Measurements from ENCODE around the gene AKAP13.
A peak's percentile ranks its signal among the peaks of the same experiment; 100 is the strongest.

Gene AKAP13

DNA sequence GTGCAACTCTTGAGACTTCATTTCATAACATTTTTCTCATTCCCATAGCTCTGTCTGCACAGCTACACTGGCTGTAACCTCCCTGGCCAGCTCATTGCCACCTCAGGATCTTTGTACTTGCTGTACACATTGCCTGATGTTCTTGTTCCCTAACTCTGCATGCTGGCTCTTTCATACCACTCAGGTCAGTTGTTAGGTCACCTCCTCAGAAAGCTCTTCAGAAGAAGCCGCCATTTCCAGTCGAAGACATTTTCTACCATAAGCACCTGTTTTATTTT, 176.2 kb downstream of the AKAP13 start:
- no peaks in the 10 kb centered on the region; the same call in 1 of the 2 replicates for H3K36me3 ChIP-seq (ENCODE audit: control insufficient read depth, insufficient read depth, low read length)
- no peak overlapping the region for H3K9ac ChIP-seq (ENCODE audit: low read depth, low read length)
- H3K4me3 ChIP-seq (ENCODE audit: low read depth, low read length), result no peak overlapping the region
- peaks cover 9% of the 10 kb centered on the region; the same call in 1 of the 2 replicates for H3K4me1 ChIP-seq (ENCODE audit: control insufficient read depth, insufficient read depth, low read length)
- no peaks in the 10 kb centered on the region for H3K27me3 ChIP-seq (ENCODE audit: control insufficient read depth, insufficient read depth, low read length)
- no peak overlapping the region for H3K27ac ChIP-seq (ENCODE audit: low read depth, low read length)
- H3K9me3 ChIP-seq (ENCODE audit: control insufficient read depth, insufficient read depth, low read length), result no peaks in the 10 kb centered on the region

DNA sequence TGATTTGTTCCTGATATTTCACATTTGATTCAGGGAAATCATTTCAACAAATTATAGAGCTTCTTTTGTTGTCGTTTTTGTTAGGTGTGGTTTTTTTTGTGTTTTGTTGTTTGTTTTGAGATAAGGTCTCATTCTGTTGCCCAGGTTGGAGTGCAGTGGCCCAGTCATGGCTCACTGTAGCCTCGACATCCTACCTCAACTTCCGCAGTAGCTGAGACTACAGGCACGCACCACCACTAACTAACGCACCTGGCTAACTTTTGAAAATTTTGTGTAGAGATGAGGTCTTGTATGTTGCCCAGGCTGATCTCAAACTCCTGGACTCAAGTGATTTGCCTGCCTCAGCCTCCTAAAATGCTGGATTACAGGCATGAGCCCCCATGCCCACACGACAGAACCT, 177.0 kb downstream of the AKAP13 start:
- H3K9me3 ChIP-seq (ENCODE audit: control insufficient read depth, insufficient read depth, low read length), result no peaks in the 10 kb centered on the region
- H3K36me3 ChIP-seq (ENCODE audit: control insufficient read depth, insufficient read depth, low read length), result no peaks in the 10 kb centered on the region
- no peak overlapping the region for H3K9ac ChIP-seq (ENCODE audit: low read depth, low read length)

DNA sequence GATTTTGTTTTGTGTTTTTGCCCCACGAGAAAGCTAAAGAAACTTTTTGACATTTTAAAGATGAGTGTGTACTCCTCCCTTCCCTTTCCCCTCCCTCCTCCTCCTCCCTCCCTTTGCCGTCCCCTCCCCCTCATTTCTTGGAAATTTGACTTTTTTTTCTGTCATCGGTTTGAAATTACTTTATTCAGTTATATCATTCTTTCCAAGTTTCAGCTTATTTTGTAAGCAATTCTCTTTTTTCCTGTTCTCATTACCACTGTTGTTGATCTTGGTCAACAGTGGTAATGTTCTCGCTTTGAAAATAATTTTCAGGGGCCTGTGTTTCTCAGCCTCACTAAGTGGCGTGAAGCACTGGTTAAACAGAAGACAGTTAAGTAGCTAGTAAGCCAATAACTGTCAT, 178.4 kb downstream of the AKAP13 start:
- Histone ChIP-seq H3K4me3 (ENCODE audit: low read depth, low read length) (no peak overlapping the region), H3K9ac (ENCODE audit: low read depth, low read length) (no peak overlapping the region), H3K27me3 (ENCODE audit: control insufficient read depth, insufficient read depth, low read length) (no peaks in the 10 kb centered on the region), H3K27ac (ENCODE audit: low read depth, low read length) (no peak overlapping the region), H3K36me3 (ENCODE audit: control insufficient read depth, insufficient read depth, low read length) (no peaks in the 10 kb centered on the region), H3K4me1 (ENCODE audit: control insufficient read depth, insufficient read depth, low read length) (peaks cover 19% of the 10 kb centered on the region), H3K9me3 (ENCODE audit: control insufficient read depth, insufficient read depth, low read length) (no peaks in the 10 kb centered on the region)

More for the DNA sequence above, 177.0 kb downstream of the AKAP13 start:
- H3K27ac ChIP-seq (ENCODE audit: low read depth, low read length), result no peak overlapping the region
- H3K27me3 ChIP-seq (ENCODE audit: control insufficient read depth, insufficient read depth, low read length), result no peaks in the 10 kb centered on the region
- peaks cover 9% of the 10 kb centered on the region; the same call in 1 of the 2 replicates for H3K4me1 ChIP-seq (ENCODE audit: control insufficient read depth, insufficient read depth, low read length)
- H3K4me3 ChIP-seq (ENCODE audit: low read depth, low read length), result no peak overlapping the region

DNA sequence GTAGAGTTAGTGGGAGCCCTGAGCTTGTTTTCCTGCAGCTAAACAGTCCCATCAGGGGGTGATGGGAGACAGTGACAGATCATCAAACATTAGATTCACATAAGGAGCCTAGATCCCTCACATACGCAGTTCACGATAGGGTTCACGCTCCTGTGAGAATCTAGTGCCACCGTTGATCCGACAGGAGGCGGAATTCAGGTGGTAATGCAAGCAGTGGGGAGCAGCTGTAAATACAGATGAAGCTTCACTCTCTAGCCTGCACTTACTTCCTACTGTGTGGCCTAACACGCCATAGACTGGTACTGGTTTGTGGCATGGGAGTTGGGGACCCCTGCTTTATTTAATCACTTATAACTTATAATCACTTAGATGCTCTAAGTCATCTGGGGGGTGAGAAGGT, 179.1 kb downstream of the AKAP13 start:
- Histone ChIP-seq H3K4me3 (ENCODE audit: low read depth, low read length) (no peak overlapping the region), H3K36me3 (ENCODE audit: control insufficient read depth, insufficient read depth, low read length) (no peaks in the 10 kb centered on the region), H3K9ac (ENCODE audit: low read depth, low read length) (no peak overlapping the region), H3K9me3 (ENCODE audit: control insufficient read depth, insufficient read depth, low read length) (no peaks in the 10 kb centered on the region), H3K27ac (ENCODE audit: low read depth, low read length) (no peak overlapping the region), H3K27me3 (ENCODE audit: control insufficient read depth, insufficient read depth, low read length) (no peaks in the 10 kb centered on the region), H3K4me1 (ENCODE audit: control insufficient read depth, insufficient read depth, low read length) (peaks cover 20% of the 10 kb centered on the region)

DNA sequence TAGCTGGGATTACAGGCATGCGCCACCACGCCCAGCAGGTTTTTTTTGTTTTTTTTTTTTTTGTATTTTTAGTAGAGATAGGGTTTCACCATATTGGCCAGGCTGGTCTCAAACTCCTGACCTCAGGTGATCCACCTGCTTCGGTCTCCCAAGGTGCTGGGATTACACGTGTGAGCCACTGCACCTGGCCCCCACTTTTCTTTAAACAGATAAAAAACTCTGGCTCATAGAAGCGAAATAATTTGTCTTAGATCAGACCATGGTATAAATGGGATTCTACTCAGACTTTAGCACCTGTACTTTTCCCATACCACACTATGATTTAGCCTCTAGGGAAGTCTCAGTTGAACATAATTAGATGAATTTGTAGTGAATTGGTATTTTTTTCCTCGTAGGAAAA, 182.4 kb downstream of the AKAP13 start:
- no peaks in the 10 kb centered on the region for H3K9me3 ChIP-seq (ENCODE audit: control insufficient read depth, insufficient read depth, low read length)
- no peaks in the 10 kb centered on the region for H3K36me3 ChIP-seq (ENCODE audit: control insufficient read depth, insufficient read depth, low read length)
- no peak overlapping the region for H3K4me3 ChIP-seq (ENCODE audit: low read depth, low read length)
- H3K27ac ChIP-seq (ENCODE audit: low read depth, low read length), result peak overlapping the region; percentile 39
- peaks cover 14% of the 10 kb centered on the region for H3K4me1 ChIP-seq (ENCODE audit: control insufficient read depth, insufficient read depth, low read length)
- H3K9ac ChIP-seq (ENCODE audit: low read depth, low read length), result no peak overlapping the region
- H3K27me3 ChIP-seq (ENCODE audit: control insufficient read depth, insufficient read depth, low read length), result no peaks in the 10 kb centered on the region

DNA sequence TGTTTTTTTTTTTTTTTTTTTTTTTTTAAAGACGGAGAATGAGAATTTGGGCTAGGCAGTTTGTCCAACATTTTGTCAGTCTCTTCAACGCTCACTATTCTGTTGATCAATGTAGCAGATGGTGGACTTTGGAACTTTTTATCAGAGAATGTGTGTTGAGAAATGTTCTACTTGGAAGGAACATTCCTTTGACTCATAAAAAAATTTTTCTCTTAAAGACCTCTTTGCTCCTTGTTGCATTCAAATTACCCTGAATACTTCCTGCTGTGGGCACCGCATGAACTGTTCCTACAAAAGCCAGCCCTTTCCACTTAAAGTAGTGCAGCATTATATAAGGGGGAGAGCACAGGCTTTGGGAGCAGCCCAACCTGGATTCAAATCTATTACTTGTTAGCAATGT, 182.9 kb downstream of the AKAP13 start:
- Histone ChIP-seq H3K27ac (ENCODE audit: low read depth, low read length) (no peak overlapping the region), H3K36me3 (ENCODE audit: control insufficient read depth, insufficient read depth, low read length) (no peaks in the 10 kb centered on the region), H3K4me3 (ENCODE audit: low read depth, low read length) (no peak overlapping the region), H3K9ac (ENCODE audit: low read depth, low read length) (no peak overlapping the region), H3K9me3 (ENCODE audit: control insufficient read depth, insufficient read depth, low read length) (no peaks in the 10 kb centered on the region), H3K27me3 (ENCODE audit: control insufficient read depth, insufficient read depth, low read length) (no peaks in the 10 kb centered on the region), H3K4me1 (ENCODE audit: control insufficient read depth, insufficient read depth, low read length) (peaks cover 14% of the 10 kb centered on the region)

DNA sequence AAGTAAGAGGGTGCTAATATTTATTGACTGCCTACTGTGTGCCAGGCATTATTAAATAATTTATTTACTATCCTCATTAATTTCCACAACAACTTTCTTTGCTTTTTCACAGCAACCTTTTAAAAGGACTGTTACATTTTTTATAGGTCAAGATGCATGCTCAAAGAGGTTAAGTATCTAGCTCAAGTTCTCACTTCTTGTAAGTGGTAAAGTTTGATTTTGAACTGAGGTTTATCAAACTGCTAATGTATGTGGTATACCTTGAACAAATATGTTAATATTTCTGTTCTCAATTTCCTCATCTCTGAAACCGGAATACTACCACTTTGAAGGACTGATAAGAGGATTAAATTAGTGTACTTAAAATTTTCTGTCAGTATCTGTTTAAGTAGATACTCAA, 183.3 kb downstream of the AKAP13 start:
- no peaks in the 10 kb centered on the region for H3K9me3 ChIP-seq (ENCODE audit: control insufficient read depth, insufficient read depth, low read length)
- H3K4me1 ChIP-seq (ENCODE audit: control insufficient read depth, insufficient read depth, low read length), result peaks cover 14% of the 10 kb centered on the region
- H3K27ac ChIP-seq (ENCODE audit: low read depth, low read length), result no peak overlapping the region
- H3K4me3 ChIP-seq (ENCODE audit: low read depth, low read length), result no peak overlapping the region
- H3K9ac ChIP-seq (ENCODE audit: low read depth, low read length), result no peak overlapping the region
- no peaks in the 10 kb centered on the region for H3K27me3 ChIP-seq (ENCODE audit: control insufficient read depth, insufficient read depth, low read length)
- no peaks in the 10 kb centered on the region for H3K36me3 ChIP-seq (ENCODE audit: control insufficient read depth, insufficient read depth, low read length)

DNA sequence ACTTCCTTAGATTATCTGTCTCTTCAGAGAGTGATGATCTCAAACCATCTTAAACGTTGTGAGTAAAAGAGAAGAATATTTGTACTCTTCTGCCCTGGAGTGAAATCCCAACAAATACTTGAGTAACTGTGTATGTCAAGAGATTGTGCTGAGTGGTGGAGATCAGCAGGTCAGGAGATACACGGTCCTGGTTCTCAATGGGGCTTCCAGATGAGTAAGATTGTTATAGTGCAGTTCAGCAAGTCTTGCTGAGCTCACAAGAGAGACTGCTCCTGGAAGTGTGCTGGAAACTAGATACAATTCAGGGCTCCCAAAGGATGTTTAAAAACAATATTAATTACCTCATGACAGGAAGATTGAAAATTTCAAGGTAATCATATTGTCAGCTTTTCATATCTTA, 184.3 kb downstream of the AKAP13 start:
- H3K27me3 ChIP-seq (ENCODE audit: control insufficient read depth, insufficient read depth, low read length), result no peaks in the 10 kb centered on the region
- H3K27ac ChIP-seq (ENCODE audit: low read depth, low read length), result no peak overlapping the region
- no peaks in the 10 kb centered on the region for H3K36me3 ChIP-seq (ENCODE audit: control insufficient read depth, insufficient read depth, low read length)
- no peak overlapping the region for H3K9ac ChIP-seq (ENCODE audit: low read depth, low read length)
- peaks cover 12% of the 10 kb centered on the region for H3K4me1 ChIP-seq (ENCODE audit: control insufficient read depth, insufficient read depth, low read length)
- H3K9me3 ChIP-seq (ENCODE audit: control insufficient read depth, insufficient read depth, low read length), result no peaks in the 10 kb centered on the region
- no peak overlapping the region for H3K4me3 ChIP-seq (ENCODE audit: low read depth, low read length)

DNA sequence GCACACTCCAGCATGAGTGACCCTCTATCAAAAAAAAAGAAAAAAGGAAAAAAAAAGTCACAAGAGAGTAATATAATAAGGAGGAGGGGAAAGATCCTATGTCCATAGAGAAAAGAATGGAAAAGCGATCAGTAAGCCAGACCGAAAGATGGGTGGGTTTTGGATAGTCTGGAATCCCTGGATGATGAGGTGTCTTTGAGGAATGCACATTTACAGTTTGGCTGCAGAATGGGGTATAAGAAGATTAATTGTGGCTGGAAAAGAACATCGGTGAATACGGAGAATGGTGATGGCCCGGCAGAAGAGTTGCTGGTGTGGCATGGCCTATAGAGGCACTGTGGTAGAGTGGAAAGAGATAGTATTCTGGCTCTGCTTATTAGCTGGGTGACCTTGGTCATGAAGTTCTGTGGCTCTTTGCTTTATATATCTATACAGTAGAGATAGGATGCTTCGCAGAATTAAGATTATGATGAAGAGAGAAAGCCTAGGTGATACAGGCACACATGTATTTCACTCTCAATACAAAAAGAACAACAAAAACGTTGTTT, 187.9 kb downstream of the AKAP13 start:
- Histone ChIP-seq H3K4me3 (ENCODE audit: low read depth, low read length) (no peak overlapping the region), H3K9me3 (ENCODE audit: control insufficient read depth, insufficient read depth, low read length) (no peaks in the 10 kb centered on the region), H3K9ac (ENCODE audit: low read depth, low read length) (no peak overlapping the region), H3K27me3 (ENCODE audit: control insufficient read depth, insufficient read depth, low read length) (no peaks in the 10 kb centered on the region), H3K4me1 (ENCODE audit: control insufficient read depth, insufficient read depth, low read length) (peaks cover 11% of the 10 kb centered on the region), H3K27ac (ENCODE audit: low read depth, low read length) (no peak overlapping the region), H3K36me3 (ENCODE audit: control insufficient read depth, insufficient read depth, low read length) (no peaks in the 10 kb centered on the region)

DNA sequence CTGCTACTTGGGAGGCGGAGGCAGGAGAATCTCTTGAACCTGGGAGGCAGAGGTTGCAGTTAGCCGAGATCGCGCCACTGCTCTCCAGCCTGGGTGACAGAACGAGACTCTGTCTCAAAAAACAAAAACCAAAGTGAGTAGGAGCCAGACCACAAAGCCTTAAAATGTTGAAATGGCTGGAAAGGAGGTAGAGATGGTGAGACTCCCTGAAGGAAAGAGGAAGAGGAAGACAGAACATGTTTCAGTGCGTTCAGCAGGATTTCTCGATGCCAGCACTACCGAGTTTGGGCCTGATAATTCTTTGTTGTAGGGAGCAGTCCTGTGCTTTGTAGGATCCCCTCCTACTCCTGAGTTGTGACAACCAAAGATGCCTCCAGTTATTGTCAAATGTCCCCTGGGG, 189.9 kb downstream of the AKAP13 start:
- no peak overlapping the region for H3K27ac ChIP-seq (ENCODE audit: low read depth, low read length)
- no peaks in the 10 kb centered on the region for H3K27me3 ChIP-seq (ENCODE audit: control insufficient read depth, insufficient read depth, low read length)
- no peaks in the 10 kb centered on the region for H3K9me3 ChIP-seq (ENCODE audit: control insufficient read depth, insufficient read depth, low read length)
- H3K9ac ChIP-seq (ENCODE audit: low read depth, low read length), result no peak overlapping the region
- no peak overlapping the region for H3K4me3 ChIP-seq (ENCODE audit: low read depth, low read length)
- H3K36me3 ChIP-seq (ENCODE audit: control insufficient read depth, insufficient read depth, low read length), result no peaks in the 10 kb centered on the region
- peaks cover 5% of the 10 kb centered on the region; the same call in 1 of the 2 replicates for H3K4me1 ChIP-seq (ENCODE audit: control insufficient read depth, insufficient read depth, low read length)

DNA sequence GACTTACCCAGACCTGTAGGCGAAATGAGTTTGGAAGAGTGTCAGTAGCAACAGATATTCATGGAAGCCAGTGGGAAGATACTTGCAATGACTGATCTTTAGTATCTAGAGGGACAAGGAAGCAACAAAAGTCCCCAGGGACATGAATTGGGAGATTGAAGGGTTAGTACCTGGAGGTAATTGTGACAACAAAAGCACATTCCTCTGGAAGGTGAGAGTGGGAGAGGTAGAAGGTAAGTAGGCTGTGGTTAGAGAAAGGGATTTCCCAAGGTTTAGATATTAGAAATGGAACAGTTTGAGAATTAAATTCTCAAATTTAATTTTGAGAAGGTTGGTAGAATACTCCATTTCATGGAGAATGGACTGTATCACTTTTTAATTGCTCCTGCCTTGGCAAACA, 191.4 kb downstream of the AKAP13 start:
- Histone ChIP-seq H3K27me3 (ENCODE audit: control insufficient read depth, insufficient read depth, low read length) (no peaks in the 10 kb centered on the region), H3K9ac (ENCODE audit: low read depth, low read length) (no peak overlapping the region), H3K36me3 (ENCODE audit: control insufficient read depth, insufficient read depth, low read length) (peaks cover 4% of the 10 kb centered on the region; the same call in 1 of the 2 replicates), H3K9me3 (ENCODE audit: control insufficient read depth, insufficient read depth, low read length) (no peaks in the 10 kb centered on the region), H3K27ac (ENCODE audit: low read depth, low read length) (no peak overlapping the region), H3K4me1 (ENCODE audit: control insufficient read depth, insufficient read depth, low read length) (peaks cover 5% of the 10 kb centered on the region; the same call in 1 of the 2 replicates), H3K4me3 (ENCODE audit: low read depth, low read length) (no peak overlapping the region)

DNA sequence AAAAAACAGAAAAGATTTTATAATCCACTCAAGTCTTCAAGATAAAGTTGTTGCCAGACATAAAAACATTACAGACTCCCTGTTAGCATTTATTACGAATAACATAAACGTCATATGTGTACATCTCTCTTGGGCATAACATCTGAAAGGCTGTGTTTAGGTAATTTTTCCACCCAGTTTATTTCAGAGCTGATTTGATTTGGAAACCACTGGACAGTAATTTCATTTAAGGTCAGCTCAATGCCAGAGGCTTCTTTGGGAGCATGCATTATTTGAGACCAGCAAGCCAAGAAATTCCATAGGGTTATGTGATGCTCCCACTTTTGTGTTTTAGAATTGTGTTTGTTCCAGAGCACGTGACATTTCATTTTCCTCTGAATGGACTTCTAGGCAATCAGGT, 196.0 kb downstream of the AKAP13 start:
- Histone ChIP-seq H3K4me3 (ENCODE audit: low read depth, low read length) (no peak overlapping the region), H3K27ac (ENCODE audit: low read depth, low read length) (no peak overlapping the region), H3K4me1 (ENCODE audit: control insufficient read depth, insufficient read depth, low read length) (peaks cover 4% of the 10 kb centered on the region; the same call in 1 of the 2 replicates), H3K9ac (ENCODE audit: low read depth, low read length) (no peak overlapping the region), H3K9me3 (ENCODE audit: control insufficient read depth, insufficient read depth, low read length) (no peaks in the 10 kb centered on the region), H3K36me3 (ENCODE audit: control insufficient read depth, insufficient read depth, low read length) (peaks cover 38% of the 10 kb centered on the region), H3K27me3 (ENCODE audit: control insufficient read depth, insufficient read depth, low read length) (no peaks in the 10 kb centered on the region)

Measured in HUES48 (cell line).